Activated naive CD8-positive, alpha-beta T cell treated with anti-CD3 and anti-CD28 coated beads, Interleukin-2, amount 50 U/mL, for 24 hours (primary cell): Measurements from ENCODE around the gene ZNF274.
"Not testable (repeated sequence)": the region's sequence is repeated elsewhere in the genome, so short reads cannot be mapped to it uniquely, and the experiment has no call there.

Source experiments
- ATAC-seq: fragments of 150-1000 bp; cut with Tn5 transposase; one replicate; pipeline ENCODE4 v1.10.0; 2021
- DNase-seq: peaks from one replicate; pipeline ENCODE4 v3.0.0; 2021
- H3K27ac Mint-ChIP-seq: one replicate; pipeline ENCODE4 v1.8.0; 2021; ENCODE audit warnings: mild to moderate bottlenecking, mixed read lengths
- H3K27me3 Mint-ChIP-seq: one replicate; pipeline ENCODE4 v1.8.0; 2021; ENCODE audit warnings: mixed read lengths
- H3K36me3 Mint-ChIP-seq: one replicate; pipeline ENCODE4 v1.8.0; 2021; ENCODE audit warnings: low read depth, mixed read lengths
- H3K4me1 Mint-ChIP-seq: one replicate; pipeline ENCODE4 v1.8.0; 2021; ENCODE audit warnings: mixed read lengths
- H3K4me3 Mint-ChIP-seq: one replicate; pipeline ENCODE4 v1.8.0; 2021; ENCODE audit warnings: mild to moderate bottlenecking, moderate library complexity, mixed read lengths
- H3K9me3 Mint-ChIP-seq: one replicate; pipeline ENCODE4 v1.8.0; 2021; ENCODE audit warnings: mixed read lengths

ZNF274 gene

GRCh38 chr19:58229255-58229639, 46.4 kb downstream of the ZNF274 start:
- ATAC-seq: no peak
- peak; percentile 33 for DNase-seq
- Mint-ChIP-seq H3K4me1 (peaks cover 30% of the 10 kb centered on the region), H3K27me3 (no peaks in the 10 kb centered on the region), H3K4me3 (peak overlapping the region; percentile 86), H3K36me3 (peaks cover 61% of the 10 kb centered on the region), H3K27ac (peak overlapping the region; percentile 79), H3K9me3 (peaks cover 54% of the 10 kb centered on the region)

GRCh38 chr19:58237324-58237723, 54.5 kb downstream of the ZNF274 start:
- DNase-seq (no peak), ATAC-seq (no peak)

GRCh38 chr19:58243351-58243750, 60.5 kb downstream of the ZNF274 start:
- peaks cover 2% of the 10 kb centered on the region for H3K4me1 Mint-ChIP-seq
- H3K27ac Mint-ChIP-seq: no peak overlapping the region
- no peak overlapping the region for H3K4me3 Mint-ChIP-seq
- peaks cover 53% of the 10 kb centered on the region for H3K9me3 Mint-ChIP-seq
- DNase-seq (no peak), ATAC-seq (no peak)
- H3K36me3 Mint-ChIP-seq: peaks cover 99% of the 10 kb centered on the region
- no peaks in the 10 kb centered on the region for H3K27me3 Mint-ChIP-seq

More at GRCh38 chr19:58237324-58237723, 54.5 kb downstream of the ZNF274 start:
- Mint-ChIP-seq H3K4me3 (no peak overlapping the region), H3K27ac (no peak overlapping the region), H3K27me3 (no peaks in the 10 kb centered on the region), H3K36me3 (peaks cover 94% of the 10 kb centered on the region), H3K4me1 (no peaks in the 10 kb centered on the region), H3K9me3 (peaks cover 48% of the 10 kb centered on the region)

- DNase-seq (no peak), ATAC-seq (no peak)
- H3K4me3 Mint-ChIP-seq: no peak overlapping the region
- H3K4me1 Mint-ChIP-seq: peaks cover 12% of the 10 kb centered on the region
- peaks cover 99% of the 10 kb centered on the region for H3K36me3 Mint-ChIP-seq
- no peak overlapping the region for H3K27ac Mint-ChIP-seq
- H3K27me3 Mint-ChIP-seq: no peaks in the 10 kb centered on the region
- peaks cover 55% of the 10 kb centered on the region for H3K9me3 Mint-ChIP-seq
These were observed 66.0 kb downstream of the ZNF274 start for GRCh38 chr19:58248886-58249285.

- ATAC-seq: no peak
- peaks cover 99% of the 10 kb centered on the region for H3K36me3 Mint-ChIP-seq
These were observed 69.3 kb downstream of the ZNF274 start for GRCh38 chr19:58252102-58252685.

GRCh38 chr19:58258259-58258658, 75.4 kb downstream of the ZNF274 start:
- not testable (repeated sequence) for ATAC-seq, DNase-seq, H3K4me3 Mint-ChIP-seq, H3K27me3 Mint-ChIP-seq, H3K4me1 Mint-ChIP-seq, H3K27ac Mint-ChIP-seq
- Mint-ChIP-seq H3K9me3 (peaks cover 71% of the 10 kb centered on the region), H3K36me3 (peaks cover 100% of the 10 kb centered on the region)

More at GRCh38 chr19:58252102-58252685, 69.3 kb downstream of the ZNF274 start:
- DNase-seq: no peak
- no peak overlapping the region for H3K27ac Mint-ChIP-seq
- peaks cover 12% of the 10 kb centered on the region for H3K4me1 Mint-ChIP-seq
- no peaks in the 10 kb centered on the region for H3K27me3 Mint-ChIP-seq
- no peak overlapping the region for H3K4me3 Mint-ChIP-seq
- H3K9me3 Mint-ChIP-seq: peaks cover 62% of the 10 kb centered on the region

- peaks cover 56% of the 10 kb centered on the region for H3K9me3 Mint-ChIP-seq
- H3K27me3 Mint-ChIP-seq: no peaks in the 10 kb centered on the region
- no peaks in the 10 kb centered on the region for H3K4me1 Mint-ChIP-seq
- H3K4me3 Mint-ChIP-seq: no peak overlapping the region
- no peak overlapping the region for H3K27ac Mint-ChIP-seq
- H3K36me3 Mint-ChIP-seq: peaks cover 97% of the 10 kb centered on the region
- ATAC-seq: no peak
- DNase-seq: no peak
These were observed 78.7 kb downstream of the ZNF274 start for GRCh38 chr19:58261600-58261967.

GRCh38 chr19:58261968-58262921, 79.4 kb downstream of the ZNF274 start:
- DNase-seq (no peak), ATAC-seq (no peak)
- Mint-ChIP-seq H3K27ac (no peak overlapping the region), H3K4me1 (no peaks in the 10 kb centered on the region), H3K4me3 (no peak overlapping the region), H3K27me3 (no peaks in the 10 kb centered on the region), H3K36me3 (peaks cover 95% of the 10 kb centered on the region), H3K9me3 (peaks cover 55% of the 10 kb centered on the region)

- Mint-ChIP-seq H3K27ac (no peak overlapping the region), H3K27me3 (no peaks in the 10 kb centered on the region), H3K4me1 (no peaks in the 10 kb centered on the region), H3K4me3 (no peak overlapping the region), H3K36me3 (peaks cover 90% of the 10 kb centered on the region), H3K9me3 (peaks cover 48% of the 10 kb centered on the region)
- no peak for ATAC-seq
- DNase-seq: no peak
These were observed 80.0 kb downstream of the ZNF274 start for GRCh38 chr19:58262922-58263296.
